ENCODE data around the gene EXOC6B.

- TF ChIP-seq EZH2phosphoT487 (IDR thresholded peaks at IDR 0.05; ENCODE audit: low read depth), result no peak
- TF ChIP-seq, protein P1, sequence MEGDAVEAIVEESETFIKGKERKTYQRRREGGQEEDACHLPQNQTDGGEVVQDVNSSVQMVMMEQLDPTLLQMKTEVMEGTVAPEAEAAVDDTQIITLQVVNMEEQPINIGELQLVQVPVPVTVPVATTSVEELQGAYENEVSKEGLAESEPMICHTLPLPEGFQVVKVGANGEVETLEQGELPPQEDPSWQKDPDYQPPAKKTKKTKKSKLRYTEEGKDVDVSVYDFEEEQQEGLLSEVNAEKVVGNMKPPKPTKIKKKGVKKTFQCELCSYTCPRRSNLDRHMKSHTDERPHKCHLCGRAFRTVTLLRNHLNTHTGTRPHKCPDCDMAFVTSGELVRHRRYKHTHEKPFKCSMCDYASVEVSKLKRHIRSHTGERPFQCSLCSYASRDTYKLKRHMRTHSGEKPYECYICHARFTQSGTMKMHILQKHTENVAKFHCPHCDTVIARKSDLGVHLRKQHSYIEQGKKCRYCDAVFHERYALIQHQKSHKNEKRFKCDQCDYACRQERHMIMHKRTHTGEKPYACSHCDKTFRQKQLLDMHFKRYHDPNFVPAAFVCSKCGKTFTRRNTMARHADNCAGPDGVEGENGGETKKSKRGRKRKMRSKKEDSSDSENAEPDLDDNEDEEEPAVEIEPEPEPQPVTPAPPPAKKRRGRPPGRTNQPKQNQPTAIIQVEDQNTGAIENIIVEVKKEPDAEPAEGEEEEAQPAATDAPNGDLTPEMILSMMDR (IDR thresholded peaks at IDR 0.05; ENCODE audit: low read depth, low read length), result no peak
Measured at GRCh38 chr2:72727356-72727755, 98.5 kb downstream of the EXOC6B start.
